MM.1S (cell line): ENCODE measurements around the gene EPHB1.

Experiments used
- EZH2phosphoT487 ChIP-seq: fragments of 300-600 bp; sonication (generic); IDR thresholded peaks from 2 replicates; pipeline ENCODE4 v1.6.1; 2018; ENCODE audit warnings: antibody characterized with exemption, low read length
- TF ChIP-seq, protein P1 (sequence below): fragments of 300-600 bp; sonication (generic); IDR thresholded peaks from 2 replicates; pipeline ENCODE4 v1.5.1; 2016; ENCODE audit warnings: antibody characterized with exemption, low read length, mixed read lengths

DNA sequence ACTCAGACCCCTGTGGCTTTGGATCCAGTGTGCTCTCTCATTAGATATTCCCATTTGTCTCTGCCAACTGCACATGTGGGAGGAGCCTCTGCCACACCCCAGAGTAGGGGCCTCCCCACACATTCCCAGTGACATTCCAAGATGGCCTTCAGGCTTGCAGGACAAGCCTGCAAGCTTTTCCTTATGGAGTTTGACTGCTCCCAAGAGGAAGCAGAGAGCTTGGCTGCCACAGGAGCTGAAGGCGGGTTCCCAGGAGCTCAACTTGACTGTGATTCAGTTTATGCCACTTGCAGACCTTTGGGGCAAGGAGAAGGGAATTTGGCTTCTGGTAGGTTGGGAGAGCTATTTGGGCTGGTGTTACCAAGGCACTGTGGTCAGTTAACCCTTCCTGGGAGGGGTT, 22.5 kb upstream of the EPHB1 start:
- TF ChIP-seq, protein P1, sequence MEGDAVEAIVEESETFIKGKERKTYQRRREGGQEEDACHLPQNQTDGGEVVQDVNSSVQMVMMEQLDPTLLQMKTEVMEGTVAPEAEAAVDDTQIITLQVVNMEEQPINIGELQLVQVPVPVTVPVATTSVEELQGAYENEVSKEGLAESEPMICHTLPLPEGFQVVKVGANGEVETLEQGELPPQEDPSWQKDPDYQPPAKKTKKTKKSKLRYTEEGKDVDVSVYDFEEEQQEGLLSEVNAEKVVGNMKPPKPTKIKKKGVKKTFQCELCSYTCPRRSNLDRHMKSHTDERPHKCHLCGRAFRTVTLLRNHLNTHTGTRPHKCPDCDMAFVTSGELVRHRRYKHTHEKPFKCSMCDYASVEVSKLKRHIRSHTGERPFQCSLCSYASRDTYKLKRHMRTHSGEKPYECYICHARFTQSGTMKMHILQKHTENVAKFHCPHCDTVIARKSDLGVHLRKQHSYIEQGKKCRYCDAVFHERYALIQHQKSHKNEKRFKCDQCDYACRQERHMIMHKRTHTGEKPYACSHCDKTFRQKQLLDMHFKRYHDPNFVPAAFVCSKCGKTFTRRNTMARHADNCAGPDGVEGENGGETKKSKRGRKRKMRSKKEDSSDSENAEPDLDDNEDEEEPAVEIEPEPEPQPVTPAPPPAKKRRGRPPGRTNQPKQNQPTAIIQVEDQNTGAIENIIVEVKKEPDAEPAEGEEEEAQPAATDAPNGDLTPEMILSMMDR = no peak
- TF ChIP-seq EZH2phosphoT487 = no peak
